Lung (tissue), 12 donors: ENCODE data around the gene TMEM14B. TPM values are rescaled to one million over a fixed set of nuclear protein-coding genes. Genes with fewer than 3 reads are reported as not detected.

Source experiments
- ATAC-seq: fragments of 200-7000 bp; cut with Tn5 transposase; one replicate; pipeline ENCODE4 v1.9.1; 2020; ENCODE audit warnings: moderate number of reproducible peaks; ENCODE audit not compliant: insufficient read depth, low FRiP score
- DNase-seq, 3 donors: peaks; one replicate each; pipeline ENCODE4 v3.0.0-alpha.2; 2013 to 2017
- H3K27ac ChIP-seq, 2 donors: one replicate each; pipeline ENCODE4 v1.5.1; 2013; ENCODE audit warnings: mild to moderate bottlenecking in 2 of 2, moderate library complexity in 2 of 2, control low read depth in 1 of 2, inconsistent platforms in 1 of 2, low read depth in 1 of 2, low read length in 1 of 2
- H3K27me3 ChIP-seq, 3 donors: one replicate each; pipeline ENCODE4 v1.5.1; 2013; ENCODE audit warnings: low read length in 2 of 3; ENCODE audit not compliant: control insufficient read depth in 3 of 3, insufficient read depth in 3 of 3
- H3K36me3 ChIP-seq, 4 donors: one replicate each; pipeline ENCODE4 v1.5.1; 2013; ENCODE audit warnings: low read length in 4 of 4, mild to moderate bottlenecking in 1 of 4, moderate library complexity in 1 of 4; ENCODE audit not compliant: control insufficient read depth in 4 of 4, insufficient read depth in 4 of 4
- H3K4me1 ChIP-seq, 5 donors: one replicate each; pipeline ENCODE4 v1.5.1; 2013; ENCODE audit warnings: low read length in 5 of 5, mild to moderate bottlenecking in 2 of 5, moderate library complexity in 1 of 5; ENCODE audit not compliant: control insufficient read depth in 5 of 5, insufficient read depth in 5 of 5
- H3K4me3 ChIP-seq: one replicate; pipeline ENCODE4 v1.5.1; 2013; ENCODE audit warnings: mild to moderate bottlenecking, control low read depth, moderate library complexity
- H3K9ac ChIP-seq, 2 donors: one replicate each; pipeline ENCODE4 v1.5.1; 2013; ENCODE audit warnings: low read length in 2 of 2, control low read depth in 1 of 2; ENCODE audit not compliant: insufficient read depth in 1 of 2
- H3K9me3 ChIP-seq, 4 donors: one replicate each; pipeline ENCODE4 v1.5.1; 2013; ENCODE audit warnings: low read length in 3 of 4, mild to moderate bottlenecking in 1 of 4, moderate library complexity in 1 of 4; ENCODE audit not compliant: control insufficient read depth in 4 of 4, insufficient read depth in 3 of 4
- WGBS, 2 donors: extraction: QIAGEN DNeasy Blood & Tissue Kit; methylation state at CpG; one replicate each; pipeline ENCODE4 v1.1.7; 2013; 5-methylcytosine and 5-hydroxymethylcytosine counted together
- polyA plus RNA-seq, 2 donors: library from polyadenylated mRNA; stranded (reverse); fragments of 200-250 nt; gene quantifications; one replicate each; pipeline ENCODE4 v1.2.1, GENCODE V29; 2013
- total RNA-seq, 2 donors: library from RNA; depleted of rRNA in 1 of 2; stranded (reverse); fragments of >200 nt in 1 of 2; gene quantifications; one replicate each; pipeline ENCODE4 v1.2.1, GENCODE V29; 2014 to 2021
- TF ChIP-seq, protein P1 (sequence below): IDR thresholded peaks from 2 replicates; pipeline ENCODE4 v1.5.1; 2012; ENCODE audit warnings: mild to moderate bottlenecking; ENCODE audit errors: control extremely low read depth, extremely low read depth
- donor health status: control.
- donor health status: control.
- donor health status: Bipolar disorder and iron deficiency.
- donor health status: healthy.
- donor health status: DM: yes; HTN: yes; CAD: no.

TMEM14B gene
- total and polyA plus RNA-seq, 4 donors, result 45.6 to 112 (median 62.4) TPM

DNA sequence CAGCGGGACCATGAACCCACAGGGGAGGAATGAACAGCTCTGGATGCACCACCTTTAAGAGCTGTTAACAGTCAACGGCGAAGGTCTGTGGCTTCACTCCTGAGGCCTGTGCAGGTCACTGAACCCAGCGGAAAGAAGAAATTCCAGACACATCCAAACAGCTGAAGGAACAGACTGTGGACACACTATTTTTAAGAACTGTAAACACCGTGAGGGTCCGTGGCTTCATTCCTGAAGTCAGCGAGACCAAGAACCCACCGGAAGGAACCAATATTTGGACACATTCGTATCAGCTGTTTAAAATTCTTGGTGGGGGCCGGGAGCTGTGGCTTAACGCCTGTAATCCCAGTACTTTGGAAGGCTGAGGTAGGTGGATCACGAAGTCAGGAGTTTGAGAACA is 5.4 kb upstream of the TMEM14B start:
- peaks cover 0 to 5% (median 0%) of the 10 kb centered on the region in 5 donors for H3K4me1 ChIP-seq
- H3K36me3 ChIP-seq, result peaks cover 0 to 10% (median 1%) of the 10 kb centered on the region in 4 donors
- no peak overlapping the region for H3K9ac ChIP-seq
- ATAC-seq, result no peak
- no peak for DNase-seq
- H3K4me3 ChIP-seq, result no peak overlapping the region
- no peaks in the 10 kb centered on the region for H3K9me3 ChIP-seq
- WGBS, 2 donors, result 96 to 97% methylated on average over 12 of the region's 12 CpGs
- no peak overlapping the region for H3K27ac ChIP-seq
- TF ChIP-seq, protein P1, sequence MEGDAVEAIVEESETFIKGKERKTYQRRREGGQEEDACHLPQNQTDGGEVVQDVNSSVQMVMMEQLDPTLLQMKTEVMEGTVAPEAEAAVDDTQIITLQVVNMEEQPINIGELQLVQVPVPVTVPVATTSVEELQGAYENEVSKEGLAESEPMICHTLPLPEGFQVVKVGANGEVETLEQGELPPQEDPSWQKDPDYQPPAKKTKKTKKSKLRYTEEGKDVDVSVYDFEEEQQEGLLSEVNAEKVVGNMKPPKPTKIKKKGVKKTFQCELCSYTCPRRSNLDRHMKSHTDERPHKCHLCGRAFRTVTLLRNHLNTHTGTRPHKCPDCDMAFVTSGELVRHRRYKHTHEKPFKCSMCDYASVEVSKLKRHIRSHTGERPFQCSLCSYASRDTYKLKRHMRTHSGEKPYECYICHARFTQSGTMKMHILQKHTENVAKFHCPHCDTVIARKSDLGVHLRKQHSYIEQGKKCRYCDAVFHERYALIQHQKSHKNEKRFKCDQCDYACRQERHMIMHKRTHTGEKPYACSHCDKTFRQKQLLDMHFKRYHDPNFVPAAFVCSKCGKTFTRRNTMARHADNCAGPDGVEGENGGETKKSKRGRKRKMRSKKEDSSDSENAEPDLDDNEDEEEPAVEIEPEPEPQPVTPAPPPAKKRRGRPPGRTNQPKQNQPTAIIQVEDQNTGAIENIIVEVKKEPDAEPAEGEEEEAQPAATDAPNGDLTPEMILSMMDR, result no peak
- no peaks in the 10 kb centered on the region for H3K27me3 ChIP-seq

DNA sequence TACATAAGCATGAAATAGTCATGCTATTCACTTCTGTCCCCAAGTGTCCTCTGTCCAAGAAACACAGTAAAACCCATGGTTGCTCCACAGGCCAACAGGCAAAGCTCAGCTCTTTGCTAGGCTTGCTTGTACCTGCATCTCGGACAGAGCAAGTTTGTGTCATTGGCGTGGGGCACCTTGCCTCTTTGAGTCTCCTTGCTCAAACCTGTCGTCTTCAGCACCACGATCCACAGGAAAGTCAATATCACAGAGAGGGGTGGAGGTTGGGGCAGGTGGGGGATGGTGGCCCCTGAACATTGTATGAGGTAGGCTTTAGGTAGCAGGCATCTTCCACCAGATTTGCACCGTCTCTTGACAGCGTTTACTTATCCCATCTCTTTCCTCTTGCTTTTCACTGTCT is 4.1 kb upstream of the TMEM14B start:
- Histone ChIP-seq H3K27me3 (no peaks in the 10 kb centered on the region), H3K36me3 (peaks cover 0 to 10% (median 1%) of the 10 kb centered on the region in 4 donors), H3K9me3 (no peaks in the 10 kb centered on the region), H3K9ac (no peak overlapping the region), H3K27ac (no peak overlapping the region), H3K4me1 (peaks cover 0 to 11% (median 0%) of the 10 kb centered on the region in 5 donors), H3K4me3 (no peak overlapping the region)
- no peak for DNase-seq
- TF ChIP-seq, protein P1, result no peak
- no peak for ATAC-seq
- WGBS, 2 donors, result 87 to 89% methylated on average over 6 of the region's 6 CpGs

DNA sequence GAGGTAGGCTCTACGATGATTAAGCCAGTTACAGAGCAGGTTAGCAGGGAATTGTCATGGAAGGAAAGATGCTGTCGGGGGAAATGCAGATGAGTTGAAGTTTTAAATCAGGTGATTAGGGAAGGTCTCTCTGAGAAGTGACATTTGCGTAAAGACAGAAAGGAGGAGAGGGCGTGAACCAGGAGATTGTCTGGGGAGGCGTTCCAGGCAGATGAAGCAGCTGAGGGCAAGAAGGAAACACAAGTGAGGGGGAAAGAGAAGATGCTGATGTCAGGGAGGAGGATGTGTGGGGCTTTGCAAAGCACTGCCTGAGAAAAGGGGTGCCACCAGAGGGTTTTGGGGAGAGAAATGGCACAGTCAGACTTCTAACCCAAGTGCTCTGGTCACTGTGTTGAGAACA is 2.5 kb upstream of the TMEM14B start:
- Histone ChIP-seq H3K4me1 (peaks cover 3 to 27% (median 10%) of the 10 kb centered on the region in 5 donors), H3K9me3 (no peaks in the 10 kb centered on the region), H3K27me3 (no peaks in the 10 kb centered on the region), H3K4me3 (no peak overlapping the region), H3K27ac (no peak overlapping the region), H3K9ac (no peak overlapping the region), H3K36me3 (peaks cover 0 to 10% (median 5%) of the 10 kb centered on the region in 4 donors)
- TF ChIP-seq, protein P1, result no peak
- ATAC-seq (no peak), DNase-seq (no peak)
- WGBS, 2 donors, result 85 to 91% methylated on average over 5 of the region's 5 CpGs

- Histone ChIP-seq H3K27ac (peak overlapping the region; percentile 74 to 78), H3K9ac (peak overlapping the region in 1 of 2 donors; percentile 45), H3K4me1 (peaks cover 3 to 29% (median 10%) of the 10 kb centered on the region in 5 donors), H3K36me3 (peaks cover 2 to 12% (median 7%) of the 10 kb centered on the region in 4 donors), H3K9me3 (no peaks in the 10 kb centered on the region), H3K27me3 (no peaks in the 10 kb centered on the region), H3K4me3 (peak overlapping the region; percentile 51)
- ATAC-seq (no peak), DNase-seq (peak in 1 of 3 donors; percentile 22)
- TF ChIP-seq, protein P1, result no peak
- WGBS, 2 donors, result 36% methylated on average over 9 of the region's 9 CpGs
Measured at GRCh38 chr6:10746915-10747250, 722 bp upstream of the TMEM14B start.
